PC-9 (cell line): ENCODE data around the gene NR1I2. TPM values are rescaled to one million over a fixed set of nuclear protein-coding genes. Genes with fewer than 3 reads are reported as not detected.

ENCODE experiments used
- Bru-seq: library from RNA; stranded (reverse); fragments of 400-500 nt; gene quantifications from one replicate; lab custom pipeline; 2021; lab: Mats Ljungman, UMichigan
- BruChase-seq, 2 experiments: library from RNA; stranded (reverse); fragments of 400-500 nt; gene quantifications; one replicate each; lab custom pipeline; 2021; lab: Mats Ljungman, UMichigan
- BruUV-seq: library from RNA; stranded (reverse); fragments of 400-500 nt; replicated peaks from 2 replicates; lab custom pipeline; 2021; lab: Mats Ljungman, UMichigan
- CTCF ChIA-PET: fragments of 300-600 bp; sonication (Branson Sonifier 250); formaldehyde crosslinking; loops from one replicate; lab custom pipeline; 2022; ENCODE audit warnings: antibody characterized with exemption; lab: Charles Lee
- POLR2A ChIA-PET: fragments of 300-600 bp; sonication (Branson Sonifier 250); formaldehyde crosslinking; loops from one replicate; lab custom pipeline; 2022; ENCODE audit warnings: antibody characterized with exemption; ENCODE audit not compliant: unreplicated experiment; lab: Charles Lee
- DNase-seq, 2 experiments: peaks; one replicate each; pipeline versions ENCODE4 v3.0.0 to v3.0.0-alpha.2; 2015 to 2022; ENCODE audit warnings: mixed read lengths in 1 of 2
- H2AFZ ChIP-seq: fragments of 200-600 bp; sonication (generic); 2 replicates; pipeline ENCODE4 v1.8.1; 2017; ENCODE audit warnings: antibody characterized with exemption
- H3F3A ChIP-seq: fragments of 200-600 bp; sonication (generic); 2 replicates; pipeline ENCODE4 v1.8.1; 2017; ENCODE audit warnings: antibody characterized with exemption, mild to moderate bottlenecking, low read depth; ENCODE audit not compliant: insufficient read depth
- H3K27ac ChIP-seq: fragments of 200-600 bp; sonication (generic); 2 replicates; pipeline ENCODE4 v1.6.1; 2016; ENCODE audit warnings: mixed run types
- H3K27me3 ChIP-seq: fragments of 200-600 bp; sonication (generic); 2 replicates; pipeline ENCODE4 v1.6.1; 2016; ENCODE audit warnings: low read depth, mixed run types; ENCODE audit not compliant: insufficient read depth
- H3K36me3 ChIP-seq: fragments of 200-600 bp; sonication (generic); 2 replicates; pipeline ENCODE4 v1.6.1; 2016; ENCODE audit warnings: low read depth, mixed run types
- H3K4me1 ChIP-seq: fragments of 200-600 bp; sonication (generic); replicated peaks from 2 replicates; pipeline ENCODE4 v1.6.1; 2016; ENCODE audit warnings: mixed run types; ENCODE audit not compliant: insufficient read depth
- H3K4me2 ChIP-seq: fragments of 200-600 bp; sonication (generic); 2 replicates; pipeline ENCODE4 v1.6.1; 2017; ENCODE audit warnings: mixed run types
- H3K4me3 ChIP-seq: fragments of 200-600 bp; sonication (generic); 2 replicates; pipeline ENCODE4 v1.6.1; 2016; ENCODE audit warnings: mixed run types
- H3K79me2 ChIP-seq: fragments of 200-600 bp; sonication (generic); 2 replicates; pipeline ENCODE4 v1.6.1; 2017; ENCODE audit warnings: low read depth, mixed run types
- H3K9me2 ChIP-seq: fragments of 200-600 bp; sonication (generic); 2 replicates; pipeline ENCODE4 v1.8.1; 2017; ENCODE audit warnings: mild to moderate bottlenecking; ENCODE audit not compliant: insufficient read depth
- H3K9me3 ChIP-seq: fragments of 200-600 bp; sonication (generic); 2 replicates; pipeline ENCODE4 v1.8.1; 2016; ENCODE audit warnings: low read depth; ENCODE audit not compliant: insufficient read depth
- H4K20me1 ChIP-seq: fragments of 200-600 bp; sonication (generic); 2 replicates; pipeline ENCODE4 v1.8.1; 2017; ENCODE audit not compliant: insufficient read depth
- CTCF ChIP-seq: fragments of 200-600 bp; sonication (generic); conservative IDR thresholded peaks from 2 replicates; pipeline ENCODE4 v1.6.1; 2017; ENCODE audit warnings: mixed run types, antibody characterized with exemption, mild to moderate bottlenecking, moderate library complexity
- EZH2 ChIP-seq: fragments of 200-600 bp; sonication (generic); IDR thresholded peaks from 2 replicates; pipeline ENCODE4 v1.8.0; 2017; ENCODE audit warnings: antibody characterized with exemption, low read depth
- intact Hi-C: fragments of 100-400 bp; cut with micrococcal nuclease; formaldehyde crosslinking; loops from one replicate; pipeline ENCODE4 v1.10.0; 2022; ENCODE audit not compliant: unreplicated experiment
- long read RNA-seq: library from polyadenylated mRNA; stranded (forward); transcript quantifications from one replicate; pipeline ENCODE4 v2.0.0, GENCODE V29; 2022
- total RNA-seq: library from RNA; stranded (reverse); gene quantifications from 2 replicates; pipeline ENCODE4 v1.2.3, GENCODE V29; 2021

NR1I2 gene
- total RNA-seq (not detected in 2 replicates), Bru-seq, nascent RNA (not detected), BruChase-seq, experiment 1, labeled RNA remaining after a 2-hour chase (not detected), BruChase-seq, experiment 2, labeled RNA remaining after a 6-hour chase (not detected)
- long read RNA-seq = 0 reads

GRCh38 chr3:119781330-119782198 lies at the start of gene NR1I2:
Gene NR1I2, plus strand, starts transcription at chr3:119782101.
- Histone ChIP-seq H2AFZ (0 out of 2 replicates have a peak within 1 kb of the TSS, but pooled peaks have one; percentile 31), H4K20me1 (no peaks in the 10 kb centered on the region), H3K9me2 (no peaks in the 10 kb centered on the region), H3K4me3 (no peak within 1 kb of the TSS), H3K27ac (no peak within 1 kb of the TSS), H3K79me2 (no peaks in the 10 kb centered on the region), H3K4me2 (no peak within 1 kb of the TSS), H3K9me3 (no peaks in the 10 kb centered on the region), H3K27me3 (no peaks in the 10 kb centered on the region), H3K4me1 (no peaks in the 10 kb centered on the region), H3K36me3 (no peaks in the 10 kb centered on the region), H3F3A (no peaks in the 10 kb centered on the region)
- no peak for TF ChIP-seq CTCF
- no peak for TF ChIP-seq EZH2
- CTCF ChIA-PET = no interaction called here
- BruUV-seq = no TSS peak
- intact Hi-C loops = no loop called here
- DNase-seq = no peak
- POLR2A ChIA-PET = no interaction called here

GRCh38 chr3:119733812-119734211 lies 48.1 kb upstream of the NR1I2 start:
- Histone ChIP-seq H3K4me3 (no peak overlapping the region), H3K9me3 (no peaks in the 10 kb centered on the region), H3K27me3 (no peaks in the 10 kb centered on the region), H3K4me2 (no peak overlapping the region), H3F3A (no peaks in the 10 kb centered on the region), H4K20me1 (no peaks in the 10 kb centered on the region), H3K9me2 (no peaks in the 10 kb centered on the region), H2AFZ (no peak overlapping the region), H3K36me3 (no peaks in the 10 kb centered on the region), H3K27ac (no peak overlapping the region), H3K4me1 (no peaks in the 10 kb centered on the region), H3K79me2 (no peaks in the 10 kb centered on the region)
- POLR2A ChIA-PET = no interaction called here
- DNase-seq = no peak
- CTCF ChIA-PET = no interaction called here
- no TSS peak for BruUV-seq
- intact Hi-C loops = no loop called here
- no peak for TF ChIP-seq EZH2
- no peak for TF ChIP-seq CTCF

GRCh38 chr3:119738741-119739140 lies 43.2 kb upstream of the NR1I2 start:
- Histone ChIP-seq H3K79me2 (no peaks in the 10 kb centered on the region), H4K20me1 (no peaks in the 10 kb centered on the region), H3K27ac (no peak overlapping the region), H2AFZ (no peak overlapping the region), H3K4me2 (no peak overlapping the region), H3K9me3 (no peaks in the 10 kb centered on the region), H3K4me1 (no peaks in the 10 kb centered on the region), H3K27me3 (no peaks in the 10 kb centered on the region; the same call in 1 of the 2 replicates), H3F3A (no peaks in the 10 kb centered on the region), H3K4me3 (no peak overlapping the region), H3K9me2 (no peaks in the 10 kb centered on the region), H3K36me3 (no peaks in the 10 kb centered on the region)
- no peak for DNase-seq
- POLR2A ChIA-PET = no interaction called here
- no TSS peak for BruUV-seq
- CTCF ChIA-PET = no interaction called here
- intact Hi-C loops = no loop called here
- TF ChIP-seq CTCF = no peak
- no peak for TF ChIP-seq EZH2
